Hepatocyte (in vitro differentiated cells): Measurements from ENCODE around the gene EEF2K.
"Not testable (repeated sequence)": the region's sequence is repeated elsewhere in the genome, so short reads cannot be mapped to it uniquely, and the experiment has no call there.

Experiments used
- EZH2phosphoT487 ChIP-seq: fragments of 200-600 bp; sonication (generic); IDR thresholded peaks from one replicate; pipeline ENCODE4 v1.6.1; 2018; ENCODE audit warnings: antibody characterized with exemption, mild to moderate bottlenecking, low read depth, moderate library complexity; ENCODE audit not compliant: unreplicated experiment, severe bottlenecking
- TF ChIP-seq, protein P1 (sequence below): fragments of 200-600 bp; sonication (generic); IDR thresholded peaks from 2 replicates; pipeline ENCODE4 v1.5.1; 2016; ENCODE audit warnings: antibody characterized with exemption, mild to moderate bottlenecking; ENCODE audit not compliant: poor library complexity

DNA sequence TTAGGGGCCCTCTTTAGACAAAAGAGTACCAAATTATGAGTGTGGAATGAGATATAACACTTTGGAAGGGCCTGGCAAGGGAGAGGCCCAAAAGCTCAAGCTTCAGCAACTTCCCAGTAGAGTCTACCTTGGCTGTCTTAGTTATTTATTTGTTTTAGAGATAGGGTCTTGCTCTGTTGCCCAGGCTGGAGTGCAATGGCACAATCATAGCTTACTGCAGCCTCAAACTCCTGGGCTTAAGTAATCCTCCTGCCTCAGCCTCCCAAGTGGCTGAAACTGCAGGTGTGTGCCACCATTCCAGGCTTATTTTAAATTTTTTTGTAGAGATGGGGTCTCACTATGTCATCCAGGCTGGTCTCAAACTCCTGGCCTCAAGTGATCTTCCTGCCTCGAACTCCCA lies 33.4 kb upstream of the EEF2K start:
- not testable (repeated sequence) for TF ChIP-seq EZH2phosphoT487
- TF ChIP-seq, protein P1, sequence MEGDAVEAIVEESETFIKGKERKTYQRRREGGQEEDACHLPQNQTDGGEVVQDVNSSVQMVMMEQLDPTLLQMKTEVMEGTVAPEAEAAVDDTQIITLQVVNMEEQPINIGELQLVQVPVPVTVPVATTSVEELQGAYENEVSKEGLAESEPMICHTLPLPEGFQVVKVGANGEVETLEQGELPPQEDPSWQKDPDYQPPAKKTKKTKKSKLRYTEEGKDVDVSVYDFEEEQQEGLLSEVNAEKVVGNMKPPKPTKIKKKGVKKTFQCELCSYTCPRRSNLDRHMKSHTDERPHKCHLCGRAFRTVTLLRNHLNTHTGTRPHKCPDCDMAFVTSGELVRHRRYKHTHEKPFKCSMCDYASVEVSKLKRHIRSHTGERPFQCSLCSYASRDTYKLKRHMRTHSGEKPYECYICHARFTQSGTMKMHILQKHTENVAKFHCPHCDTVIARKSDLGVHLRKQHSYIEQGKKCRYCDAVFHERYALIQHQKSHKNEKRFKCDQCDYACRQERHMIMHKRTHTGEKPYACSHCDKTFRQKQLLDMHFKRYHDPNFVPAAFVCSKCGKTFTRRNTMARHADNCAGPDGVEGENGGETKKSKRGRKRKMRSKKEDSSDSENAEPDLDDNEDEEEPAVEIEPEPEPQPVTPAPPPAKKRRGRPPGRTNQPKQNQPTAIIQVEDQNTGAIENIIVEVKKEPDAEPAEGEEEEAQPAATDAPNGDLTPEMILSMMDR, result not testable (repeated sequence)
